ENCODE measurements around the gene OR2Z1.
"Not testable (repeated sequence)": the region's sequence is repeated elsewhere in the genome, so short reads cannot be mapped to it uniquely, and the experiment has no call there.

The OR2Z1 gene

DNA sequence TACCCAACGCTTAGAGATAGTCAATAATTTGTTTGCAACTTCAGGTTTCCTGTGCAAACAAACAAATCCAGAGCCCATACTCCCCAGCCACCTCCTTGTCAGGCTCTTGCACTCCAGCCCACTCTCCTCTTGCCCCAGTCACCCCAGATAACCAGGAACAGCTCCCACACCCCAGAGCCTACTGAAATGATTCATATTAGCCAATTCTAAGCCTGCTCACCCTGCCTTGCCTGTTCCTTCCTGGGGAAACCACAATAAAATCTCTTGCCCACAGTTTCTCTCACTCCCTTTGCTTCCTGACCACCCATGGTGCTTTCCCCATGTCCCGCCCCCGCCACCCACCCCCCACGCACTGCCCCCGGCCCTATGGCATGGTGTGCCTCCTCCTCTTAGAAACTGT lies 19.1 kb upstream of the OR2Z1 start:
- no peaks in the 10 kb centered on the region for H3K36me3 ChIP-seq (ENCODE audit: low read length)
- no peaks in the 10 kb centered on the region for H3K9me3 ChIP-seq (ENCODE audit: insufficient read depth, low read length)
- no peaks in the 10 kb centered on the region for H3F3A ChIP-seq (ENCODE audit: insufficient read depth)
- H3K27ac ChIP-seq (ENCODE audit: low read depth, low read length) = no peak overlapping the region
- no peak overlapping the region for H3K4me3 ChIP-seq (ENCODE audit: insufficient read depth, low read length, poor library complexity, severe bottlenecking)
- H3K4me2 ChIP-seq (ENCODE audit: low read depth, low read length, poor library complexity, severe bottlenecking) = no peak overlapping the region
- no peaks in the 10 kb centered on the region for H4K20me1 ChIP-seq (ENCODE audit: low read depth, low read length)
- H3K79me2 ChIP-seq (ENCODE audit: insufficient read depth, low read length) = no peaks in the 10 kb centered on the region
- no peak overlapping the region for H2AFZ ChIP-seq (ENCODE audit: low read depth, low read length, severe bottlenecking)
- H3K9ac ChIP-seq (ENCODE audit: low read length) = no peak overlapping the region
- H3K27me3 ChIP-seq (ENCODE audit: low read length) = no peaks in the 10 kb centered on the region
- TF ChIP-seq, protein P1, sequence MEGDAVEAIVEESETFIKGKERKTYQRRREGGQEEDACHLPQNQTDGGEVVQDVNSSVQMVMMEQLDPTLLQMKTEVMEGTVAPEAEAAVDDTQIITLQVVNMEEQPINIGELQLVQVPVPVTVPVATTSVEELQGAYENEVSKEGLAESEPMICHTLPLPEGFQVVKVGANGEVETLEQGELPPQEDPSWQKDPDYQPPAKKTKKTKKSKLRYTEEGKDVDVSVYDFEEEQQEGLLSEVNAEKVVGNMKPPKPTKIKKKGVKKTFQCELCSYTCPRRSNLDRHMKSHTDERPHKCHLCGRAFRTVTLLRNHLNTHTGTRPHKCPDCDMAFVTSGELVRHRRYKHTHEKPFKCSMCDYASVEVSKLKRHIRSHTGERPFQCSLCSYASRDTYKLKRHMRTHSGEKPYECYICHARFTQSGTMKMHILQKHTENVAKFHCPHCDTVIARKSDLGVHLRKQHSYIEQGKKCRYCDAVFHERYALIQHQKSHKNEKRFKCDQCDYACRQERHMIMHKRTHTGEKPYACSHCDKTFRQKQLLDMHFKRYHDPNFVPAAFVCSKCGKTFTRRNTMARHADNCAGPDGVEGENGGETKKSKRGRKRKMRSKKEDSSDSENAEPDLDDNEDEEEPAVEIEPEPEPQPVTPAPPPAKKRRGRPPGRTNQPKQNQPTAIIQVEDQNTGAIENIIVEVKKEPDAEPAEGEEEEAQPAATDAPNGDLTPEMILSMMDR (IDR thresholded peaks at IDR 0.05; ENCODE audit: insufficient read depth, low read length, poor library complexity, severe bottlenecking) = no peak
- TF ChIP-seq EZH2phosphoT487 (conservative IDR thresholded peaks at IDR 0.05; ENCODE audit: low read length) = no peak
- H3K9me2 ChIP-seq (replicated peaks; ENCODE audit: insufficient read depth, low read length) = no peaks in the 10 kb centered on the region

GRCh38 chr19:8703223-8703622 lies 18.2 kb upstream of the OR2Z1 start:
- Histone ChIP-seq H3K79me2 (ENCODE audit: insufficient read depth, low read length) (no peaks in the 10 kb centered on the region), H3K9me3 (ENCODE audit: insufficient read depth, low read length) (no peaks in the 10 kb centered on the region), H2AFZ (ENCODE audit: low read depth, low read length, severe bottlenecking) (no peak overlapping the region), H3K4me2 (ENCODE audit: low read depth, low read length, poor library complexity, severe bottlenecking) (no peak overlapping the region), H3F3A (ENCODE audit: insufficient read depth) (no peaks in the 10 kb centered on the region), H3K9me2 (replicated peaks; ENCODE audit: insufficient read depth, low read length) (no peaks in the 10 kb centered on the region), H3K36me3 (ENCODE audit: low read length) (no peaks in the 10 kb centered on the region), H3K4me3 (ENCODE audit: insufficient read depth, low read length, poor library complexity, severe bottlenecking) (no peak overlapping the region), H3K27me3 (ENCODE audit: low read length) (no peaks in the 10 kb centered on the region), H4K20me1 (ENCODE audit: low read depth, low read length) (no peaks in the 10 kb centered on the region), H3K27ac (ENCODE audit: low read depth, low read length) (no peak overlapping the region), H3K9ac (ENCODE audit: low read length) (no peak overlapping the region)
- TF ChIP-seq EZH2phosphoT487 (conservative IDR thresholded peaks at IDR 0.05; ENCODE audit: low read length) = no peak
- TF ChIP-seq, protein P1 (IDR thresholded peaks at IDR 0.05; ENCODE audit: insufficient read depth, low read length, poor library complexity, severe bottlenecking) = no peak

GRCh38 chr19:8705304-8705703 lies 16.1 kb upstream of the OR2Z1 start:
- H3K4me3 ChIP-seq (ENCODE audit: insufficient read depth, low read length, poor library complexity, severe bottlenecking); H3K36me3 ChIP-seq (ENCODE audit: low read length); H3K27ac ChIP-seq (ENCODE audit: low read depth, low read length); H3K79me2 ChIP-seq (ENCODE audit: insufficient read depth, low read length); H2AFZ ChIP-seq (ENCODE audit: low read depth, low read length, severe bottlenecking); H3K9ac ChIP-seq (ENCODE audit: low read length); H3K4me2 ChIP-seq (ENCODE audit: low read depth, low read length, poor library complexity, severe bottlenecking); H3K9me2 ChIP-seq (replicated peaks; ENCODE audit: insufficient read depth, low read length); H3K27me3 ChIP-seq (ENCODE audit: low read length); H4K20me1 ChIP-seq (ENCODE audit: low read depth, low read length); H3K9me3 ChIP-seq (ENCODE audit: insufficient read depth, low read length); H3F3A ChIP-seq (ENCODE audit: insufficient read depth): not testable (repeated sequence)

DNA sequence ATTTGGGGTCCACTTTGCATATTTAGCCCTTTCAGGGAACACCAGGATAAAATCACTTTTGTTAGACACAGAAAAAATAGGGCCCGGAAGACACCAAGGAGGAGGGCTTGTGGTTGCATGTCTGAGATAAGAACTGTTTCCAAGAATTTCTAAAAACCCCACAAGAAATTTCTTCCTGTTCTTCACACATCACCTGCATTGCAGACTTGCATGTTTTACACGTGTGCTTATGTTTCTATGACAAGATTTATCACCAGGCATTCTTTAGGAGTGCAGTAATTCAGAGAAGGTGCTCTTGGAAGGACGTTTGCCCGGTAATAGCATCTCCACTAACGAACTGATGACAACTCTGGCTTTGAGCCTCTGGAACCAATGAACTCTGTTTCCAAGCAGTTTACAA lies 15.7 kb upstream of the OR2Z1 start:
- Histone ChIP-seq H2AFZ (ENCODE audit: low read depth, low read length, severe bottlenecking) (no peak overlapping the region), H3K4me3 (ENCODE audit: insufficient read depth, low read length, poor library complexity, severe bottlenecking) (no peak overlapping the region), H3F3A (ENCODE audit: insufficient read depth) (no peaks in the 10 kb centered on the region), H3K27ac (ENCODE audit: low read depth, low read length) (no peak overlapping the region), H3K4me2 (ENCODE audit: low read depth, low read length, poor library complexity, severe bottlenecking) (no peak overlapping the region), H3K79me2 (ENCODE audit: insufficient read depth, low read length) (no peaks in the 10 kb centered on the region), H3K9me3 (ENCODE audit: insufficient read depth, low read length) (no peaks in the 10 kb centered on the region), H3K9me2 (replicated peaks; ENCODE audit: insufficient read depth, low read length) (no peaks in the 10 kb centered on the region), H3K9ac (ENCODE audit: low read length) (no peak overlapping the region), H3K36me3 (ENCODE audit: low read length) (no peaks in the 10 kb centered on the region), H3K27me3 (ENCODE audit: low read length) (no peaks in the 10 kb centered on the region), H4K20me1 (ENCODE audit: low read depth, low read length) (no peaks in the 10 kb centered on the region)
- no peak for TF ChIP-seq EZH2phosphoT487 (conservative IDR thresholded peaks at IDR 0.05; ENCODE audit: low read length)
- TF ChIP-seq, protein P1 (IDR thresholded peaks at IDR 0.05; ENCODE audit: insufficient read depth, low read length, poor library complexity, severe bottlenecking) = no peak

- not testable (repeated sequence) for H4K20me1 ChIP-seq (ENCODE audit: low read depth, low read length); H2AFZ ChIP-seq (ENCODE audit: low read depth, low read length, severe bottlenecking); H3K36me3 ChIP-seq (ENCODE audit: low read length); H3K27ac ChIP-seq (ENCODE audit: low read depth, low read length); H3K9me2 ChIP-seq (replicated peaks; ENCODE audit: insufficient read depth, low read length); H3K79me2 ChIP-seq (ENCODE audit: insufficient read depth, low read length); H3K27me3 ChIP-seq (ENCODE audit: low read length); H3F3A ChIP-seq (ENCODE audit: insufficient read depth); H3K9me3 ChIP-seq (ENCODE audit: insufficient read depth, low read length); H3K9ac ChIP-seq (ENCODE audit: low read length); H3K4me2 ChIP-seq (ENCODE audit: low read depth, low read length, poor library complexity, severe bottlenecking); H3K4me3 ChIP-seq (ENCODE audit: insufficient read depth, low read length, poor library complexity, severe bottlenecking)
These were observed 11.1 kb upstream of the OR2Z1 start for GRCh38 chr19:8710337-8710736.

All from SU-DHL-6 (cell line).